ENCODE data around the gene WDR37.

The WDR37 gene

DNA sequence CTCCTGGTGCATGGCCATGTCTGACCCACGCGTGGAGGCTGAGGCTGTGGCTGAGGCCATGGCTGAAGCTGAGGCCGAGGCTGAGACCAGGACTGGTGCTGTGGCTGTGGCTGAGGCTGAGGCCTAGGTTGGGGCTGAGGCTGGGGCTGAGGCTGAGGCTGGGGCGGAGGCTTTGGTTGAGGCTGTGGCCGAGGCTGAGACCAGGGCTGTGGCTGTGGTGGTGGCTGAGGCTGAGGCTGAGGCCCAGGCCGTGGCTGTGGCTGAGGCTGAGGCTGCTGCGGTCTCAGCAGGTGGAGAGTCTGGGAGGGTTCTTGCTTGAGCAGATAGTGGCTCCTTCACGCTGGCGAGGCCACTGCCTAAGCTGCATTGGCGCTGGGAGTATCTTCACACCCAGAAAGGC is 76.4 kb downstream of the WDR37 start:
- no peaks in the 10 kb centered on the region; the same call in 1 of the 2 replicates for H4K20me1 ChIP-seq (ENCODE audit: control insufficient read depth, insufficient read depth, low read depth, low read length)
- H3K9me3 ChIP-seq (ENCODE audit: control insufficient read depth, insufficient read depth, low read length) = no peaks in the 10 kb centered on the region
- no peak overlapping the region for H3K4me2 ChIP-seq (ENCODE audit: low read length)
- H3K9me2 ChIP-seq (replicated peaks; ENCODE audit: control insufficient read depth, low read length) = no peaks in the 10 kb centered on the region
- no peaks in the 10 kb centered on the region for H3F3A ChIP-seq (ENCODE audit: control insufficient read depth, insufficient read depth)
- H3K27me3 ChIP-seq (ENCODE audit: control insufficient read depth, low read length) = no peaks in the 10 kb centered on the region
- H3K79me2 ChIP-seq (ENCODE audit: control insufficient read depth, low read length) = no peaks in the 10 kb centered on the region
- no peak overlapping the region for H3K27ac ChIP-seq (ENCODE audit: low read depth, low read length)
- no peaks in the 10 kb centered on the region for H3K4me1 ChIP-seq (ENCODE audit: control insufficient read depth, low read length)
- no peak overlapping the region for H3K4me3 ChIP-seq (ENCODE audit: low read length)
- peaks cover 29% of the 10 kb centered on the region for H3K36me3 ChIP-seq (ENCODE audit: control insufficient read depth, low read length)
- TF ChIP-seq EZH2phosphoT487 (IDR thresholded peaks at IDR 0.05; ENCODE audit: borderline replicate concordance, low read length) = no peak
- TF ChIP-seq, protein P1, sequence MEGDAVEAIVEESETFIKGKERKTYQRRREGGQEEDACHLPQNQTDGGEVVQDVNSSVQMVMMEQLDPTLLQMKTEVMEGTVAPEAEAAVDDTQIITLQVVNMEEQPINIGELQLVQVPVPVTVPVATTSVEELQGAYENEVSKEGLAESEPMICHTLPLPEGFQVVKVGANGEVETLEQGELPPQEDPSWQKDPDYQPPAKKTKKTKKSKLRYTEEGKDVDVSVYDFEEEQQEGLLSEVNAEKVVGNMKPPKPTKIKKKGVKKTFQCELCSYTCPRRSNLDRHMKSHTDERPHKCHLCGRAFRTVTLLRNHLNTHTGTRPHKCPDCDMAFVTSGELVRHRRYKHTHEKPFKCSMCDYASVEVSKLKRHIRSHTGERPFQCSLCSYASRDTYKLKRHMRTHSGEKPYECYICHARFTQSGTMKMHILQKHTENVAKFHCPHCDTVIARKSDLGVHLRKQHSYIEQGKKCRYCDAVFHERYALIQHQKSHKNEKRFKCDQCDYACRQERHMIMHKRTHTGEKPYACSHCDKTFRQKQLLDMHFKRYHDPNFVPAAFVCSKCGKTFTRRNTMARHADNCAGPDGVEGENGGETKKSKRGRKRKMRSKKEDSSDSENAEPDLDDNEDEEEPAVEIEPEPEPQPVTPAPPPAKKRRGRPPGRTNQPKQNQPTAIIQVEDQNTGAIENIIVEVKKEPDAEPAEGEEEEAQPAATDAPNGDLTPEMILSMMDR (IDR thresholded peaks at IDR 0.05; ENCODE audit: low read depth, low read length, poor library complexity, severe bottlenecking) = no peak

DNA sequence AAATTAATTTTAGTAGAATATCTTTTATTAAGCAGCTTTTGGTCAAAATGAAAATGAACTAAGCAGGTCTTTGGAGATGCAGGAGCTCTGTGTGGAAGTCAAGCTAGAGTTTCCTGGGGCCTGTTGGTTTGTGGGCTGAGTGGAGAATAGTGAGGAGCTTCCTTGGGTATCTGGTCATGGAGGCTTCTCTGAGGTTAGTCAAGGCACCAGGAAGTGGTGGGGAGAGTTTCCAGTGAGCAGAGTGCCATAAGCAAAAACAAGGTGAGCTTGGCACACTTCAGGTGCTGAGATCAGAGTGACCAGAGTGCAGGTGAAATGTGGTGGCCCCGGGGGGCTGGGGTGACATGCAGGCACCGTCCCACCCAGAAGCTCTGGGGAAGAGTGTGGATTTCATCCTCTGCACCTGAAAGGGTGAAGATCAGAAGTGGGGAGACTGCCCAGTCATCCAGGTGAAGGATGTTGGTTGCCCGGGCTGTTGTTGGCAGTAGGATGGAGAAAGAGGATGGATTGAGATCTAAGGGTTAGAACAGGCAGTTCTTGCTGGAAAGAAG is 77.4 kb downstream of the WDR37 start:
- H3K27ac ChIP-seq (ENCODE audit: low read depth, low read length) = no peak overlapping the region
- no peaks in the 10 kb centered on the region for H3K9me2 ChIP-seq (replicated peaks; ENCODE audit: control insufficient read depth, low read length)
- H3K4me1 ChIP-seq (ENCODE audit: control insufficient read depth, low read length) = no peaks in the 10 kb centered on the region
- no peak for TF ChIP-seq EZH2phosphoT487 (IDR thresholded peaks at IDR 0.05; ENCODE audit: borderline replicate concordance, low read length)
- TF ChIP-seq, protein P1 (IDR thresholded peaks at IDR 0.05; ENCODE audit: low read depth, low read length, poor library complexity, severe bottlenecking) = no peak
- no peaks in the 10 kb centered on the region; the same call in 1 of the 2 replicates for H3K9me3 ChIP-seq (ENCODE audit: control insufficient read depth, insufficient read depth, low read length)
- no peak overlapping the region for H3K4me2 ChIP-seq (ENCODE audit: low read length)
- no peaks in the 10 kb centered on the region for H3F3A ChIP-seq (ENCODE audit: control insufficient read depth, insufficient read depth)
- H3K36me3 ChIP-seq (ENCODE audit: control insufficient read depth, low read length) = peaks cover 24% of the 10 kb centered on the region
- no peaks in the 10 kb centered on the region for H3K79me2 ChIP-seq (ENCODE audit: control insufficient read depth, low read length)
- H3K27me3 ChIP-seq (ENCODE audit: control insufficient read depth, low read length) = no peaks in the 10 kb centered on the region
- no peaks in the 10 kb centered on the region for H4K20me1 ChIP-seq (ENCODE audit: control insufficient read depth, insufficient read depth, low read depth, low read length)
- no peak overlapping the region for H3K4me3 ChIP-seq (ENCODE audit: low read length)

DNA sequence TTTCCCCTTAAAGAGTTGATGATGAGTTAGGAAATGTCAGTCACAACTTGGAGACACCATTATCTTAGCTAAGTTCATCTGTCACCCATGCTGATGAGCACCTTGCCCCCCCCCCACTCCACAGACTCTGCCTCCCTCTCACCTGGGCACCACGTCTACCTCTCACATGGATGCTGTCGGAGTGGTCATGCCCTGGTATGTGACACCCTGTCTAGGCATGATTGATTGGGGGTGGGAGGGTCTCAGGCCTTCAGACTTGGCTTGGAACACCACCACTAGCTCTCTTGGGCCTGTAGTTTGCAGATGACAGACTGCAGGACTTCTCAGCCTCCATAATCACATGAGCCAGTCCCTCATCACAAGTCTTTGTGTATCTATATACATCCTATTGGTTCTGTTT is 78.0 kb downstream of the WDR37 start:
- no peaks in the 10 kb centered on the region for H3F3A ChIP-seq (ENCODE audit: control insufficient read depth, insufficient read depth)
- no peaks in the 10 kb centered on the region for H3K79me2 ChIP-seq (ENCODE audit: control insufficient read depth, low read length)
- H3K4me3 ChIP-seq (ENCODE audit: low read length) = no peak overlapping the region
- no peaks in the 10 kb centered on the region for H3K27me3 ChIP-seq (ENCODE audit: control insufficient read depth, low read length)
- no peaks in the 10 kb centered on the region for H4K20me1 ChIP-seq (ENCODE audit: control insufficient read depth, insufficient read depth, low read depth, low read length)
- TF ChIP-seq, protein P1 (IDR thresholded peaks at IDR 0.05; ENCODE audit: low read depth, low read length, poor library complexity, severe bottlenecking) = no peak
- no peak for TF ChIP-seq EZH2phosphoT487 (IDR thresholded peaks at IDR 0.05; ENCODE audit: borderline replicate concordance, low read length)
- no peak overlapping the region for H3K4me2 ChIP-seq (ENCODE audit: low read length)
- no peaks in the 10 kb centered on the region for H3K4me1 ChIP-seq (ENCODE audit: control insufficient read depth, low read length)
- no peaks in the 10 kb centered on the region; the same call in 1 of the 2 replicates for H3K9me3 ChIP-seq (ENCODE audit: control insufficient read depth, insufficient read depth, low read length)
- H3K27ac ChIP-seq (ENCODE audit: low read depth, low read length) = no peak overlapping the region
- peaks cover 18% of the 10 kb centered on the region for H3K36me3 ChIP-seq (ENCODE audit: control insufficient read depth, low read length)
- H3K9me2 ChIP-seq (replicated peaks; ENCODE audit: control insufficient read depth, low read length) = no peaks in the 10 kb centered on the region

Data from DOHH2 (cell line).